GM18861 (cell line): ENCODE data around the gene ROR1.

ENCODE experiments used
- ATAC-seq: cut with Tn5 transposase; IDR thresholded peaks from one replicate; pipeline ENCODE4 v1.9.1; 2021; ENCODE audit not compliant: unreplicated experiment

Gene ROR1

DNA sequence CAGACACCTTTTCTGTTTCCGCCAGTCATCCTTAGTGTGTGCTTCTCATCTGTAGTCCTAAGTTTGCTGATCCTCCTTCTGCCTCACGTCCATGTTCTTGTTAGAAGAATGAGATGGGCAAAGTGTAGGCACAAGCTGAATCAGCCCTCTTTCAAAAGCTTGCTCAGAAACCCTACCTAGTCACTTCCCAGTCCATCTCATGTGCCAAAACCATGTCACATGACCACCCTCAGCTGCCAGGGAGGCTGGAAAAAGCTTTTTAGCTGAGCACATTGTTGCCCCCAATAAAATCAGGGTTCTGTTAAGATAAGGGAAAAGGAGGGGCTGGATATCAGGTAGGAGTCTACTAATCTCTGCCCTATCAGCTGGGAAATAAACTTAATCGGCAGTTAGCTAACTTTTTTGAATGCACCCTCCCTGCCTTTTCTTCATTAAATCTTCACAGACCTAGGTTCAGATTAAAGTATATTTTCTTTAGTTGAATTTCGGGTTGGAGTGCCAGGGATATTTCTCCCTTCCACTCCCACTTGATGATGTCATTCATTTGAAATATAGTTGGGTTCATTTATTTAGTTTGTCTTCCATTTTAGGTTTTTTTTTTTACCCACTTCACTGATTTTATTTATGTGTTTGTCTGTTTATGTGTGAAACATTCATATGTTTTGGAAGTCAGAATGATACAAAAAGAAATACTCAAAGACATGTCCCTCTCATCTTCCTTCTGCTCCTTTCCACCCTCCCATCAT is 129.2 kb downstream of the ROR1 start:
- ATAC-seq = no peak

DNA sequence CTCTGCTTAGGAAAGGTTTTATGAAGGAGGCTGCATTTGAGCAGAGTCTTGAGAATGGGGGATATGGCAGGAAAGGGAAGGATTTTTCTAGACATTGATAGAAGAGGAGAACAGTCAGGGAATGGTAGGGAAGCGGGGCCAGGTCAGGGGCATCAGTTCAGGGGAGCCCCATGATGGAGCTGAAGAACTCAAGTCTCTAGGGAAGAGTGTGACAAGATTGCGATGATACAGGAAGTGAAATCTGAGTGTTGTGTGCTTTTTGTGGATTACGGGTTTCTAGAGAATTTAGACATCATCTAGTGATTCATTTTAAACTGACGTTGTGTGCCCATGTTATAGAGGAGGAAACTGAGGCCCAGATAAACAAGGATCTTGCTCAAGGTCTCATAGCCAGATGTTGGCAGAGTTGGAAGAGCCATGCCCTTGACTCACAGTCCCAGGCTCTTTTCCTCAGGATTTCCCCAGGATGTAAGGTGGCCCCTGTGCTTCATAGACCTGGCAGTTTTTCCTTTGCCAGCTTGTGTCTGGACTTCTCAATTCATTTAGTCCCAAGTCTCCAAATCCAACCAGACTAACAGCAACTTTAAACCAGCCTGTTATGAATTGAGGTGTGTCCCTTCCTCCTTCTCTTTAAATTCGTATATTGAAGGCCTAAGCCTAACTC is 130.3 kb downstream of the ROR1 start:
- no peak for ATAC-seq

- ATAC-seq = no peak
These were observed 131.0 kb downstream of the ROR1 start for GRCh38 chr1:63904826-63905225.

DNA sequence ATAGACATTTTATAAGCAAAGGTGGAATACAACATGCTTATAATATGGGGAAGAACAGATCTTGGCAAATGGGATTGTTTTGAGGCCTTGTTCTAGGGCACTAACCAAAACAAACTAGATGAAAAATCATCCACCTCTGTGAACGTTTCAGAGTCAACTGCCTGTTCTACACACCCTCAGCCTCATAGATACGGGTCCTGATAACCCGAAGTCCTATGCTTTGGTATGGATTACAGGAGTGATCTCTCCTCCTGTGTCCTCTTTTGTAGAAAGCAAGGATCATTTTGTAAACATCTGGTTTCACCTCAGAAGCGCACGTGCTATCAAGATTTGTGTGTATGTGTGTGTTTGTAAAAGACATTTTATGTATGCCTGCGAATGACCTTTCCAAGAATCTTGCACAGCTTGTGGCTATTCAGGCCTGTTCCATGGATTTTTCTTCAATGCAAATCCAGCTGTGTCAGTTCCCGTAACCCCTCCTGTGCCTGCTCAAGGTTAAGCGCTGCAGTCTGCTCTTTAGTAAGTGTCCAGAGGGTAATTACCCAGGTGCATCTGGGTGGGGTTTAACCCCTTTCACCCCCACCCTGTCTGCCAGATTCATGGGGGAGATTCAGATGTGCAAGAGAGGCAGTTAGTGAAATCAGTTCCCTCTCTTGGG is 132.4 kb downstream of the ROR1 start:
- ATAC-seq = no peak

- no peak for ATAC-seq
These were observed 133.2 kb downstream of the ROR1 start for GRCh38 chr1:63907051-63907450.

DNA sequence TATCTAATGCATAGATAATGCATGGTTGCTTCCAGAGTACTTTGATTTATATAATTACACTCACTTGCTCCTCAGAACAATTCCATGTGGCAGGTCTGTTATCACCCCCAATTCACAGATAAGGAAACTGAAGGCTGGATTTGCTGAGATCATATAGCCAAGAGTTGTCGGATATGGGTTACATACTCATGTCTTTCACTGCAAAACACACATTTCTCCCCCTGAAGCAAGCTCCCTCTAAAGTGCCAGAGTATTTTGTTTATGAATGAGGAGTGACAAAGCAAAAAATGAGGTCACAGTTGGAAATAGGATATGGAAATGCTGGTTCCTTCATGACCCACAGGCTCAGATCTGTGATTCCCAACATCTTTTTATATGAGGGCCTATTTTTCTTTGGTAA is 134.2 kb downstream of the ROR1 start:
- no peak for ATAC-seq

- no peak for ATAC-seq
These were observed 135.7 kb downstream of the ROR1 start for GRCh38 chr1:63909526-63909925.

GRCh38 chr1:63911049-63911448 is 137.2 kb downstream of the ROR1 start:
- ATAC-seq = no peak

- ATAC-seq = no peak
These were observed 138.8 kb downstream of the ROR1 start for GRCh38 chr1:63912643-63913042.

DNA sequence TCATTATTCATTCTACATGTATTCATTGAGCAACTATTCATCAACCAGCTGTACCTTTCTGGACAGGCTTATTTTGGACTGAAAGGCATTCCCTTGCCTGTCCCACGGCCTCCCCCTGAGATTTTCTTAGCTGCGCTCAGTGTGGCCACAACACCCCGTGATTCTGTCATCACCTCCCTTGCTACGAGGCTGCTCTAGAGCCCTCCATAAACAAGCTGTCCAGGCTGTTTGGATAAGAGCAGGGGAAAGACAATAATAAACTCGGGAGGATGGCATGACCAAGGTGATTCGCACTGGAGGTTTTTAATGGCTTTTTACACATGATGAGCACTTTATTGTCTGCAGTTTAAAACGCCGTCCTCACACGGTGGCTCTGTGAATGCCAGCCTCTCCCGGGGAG is 139.7 kb downstream of the ROR1 start:
- ATAC-seq = no peak

DNA sequence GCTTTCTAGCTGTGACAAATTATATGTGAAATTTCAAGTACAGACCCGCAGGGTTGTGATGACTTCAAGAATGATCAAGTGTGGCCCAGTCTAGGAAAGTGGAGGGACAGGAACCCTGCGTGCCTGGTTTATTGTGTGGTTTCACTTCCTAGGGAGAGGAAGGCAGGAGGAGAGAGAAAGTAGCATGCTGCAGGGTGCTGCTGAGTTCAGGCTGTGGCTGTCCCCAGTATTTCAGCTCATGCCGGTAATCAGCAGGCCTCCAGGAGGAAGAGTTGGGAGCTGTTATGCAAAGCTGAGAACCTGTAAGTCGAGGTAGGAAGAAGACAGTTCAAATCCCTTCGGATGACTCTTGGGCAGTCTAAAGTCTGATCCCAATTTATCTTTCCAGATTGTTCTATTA is 140.4 kb downstream of the ROR1 start:
- ATAC-seq = no peak

DNA sequence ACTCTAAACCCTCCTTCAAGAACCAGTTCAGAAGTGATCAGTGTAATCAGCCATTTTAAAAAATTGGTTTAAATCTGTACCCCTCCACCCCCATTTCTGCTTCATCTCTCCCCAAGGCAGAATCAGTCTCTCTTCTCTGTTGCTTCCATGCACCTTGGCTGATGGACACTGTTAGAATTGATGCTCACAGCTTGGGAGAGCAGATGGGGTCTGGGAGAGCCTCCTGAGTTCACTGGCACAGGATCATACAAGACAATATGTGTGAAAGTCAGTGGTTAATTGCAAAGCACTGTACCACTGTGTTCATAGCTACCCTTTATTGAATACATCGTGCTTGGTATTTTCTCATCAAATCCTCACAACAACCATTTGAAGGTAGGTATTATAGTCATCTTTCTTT is 140.9 kb downstream of the ROR1 start:
- no peak for ATAC-seq

- no peak for ATAC-seq
These were observed 141.3 kb downstream of the ROR1 start for GRCh38 chr1:63915121-63915520.

DNA sequence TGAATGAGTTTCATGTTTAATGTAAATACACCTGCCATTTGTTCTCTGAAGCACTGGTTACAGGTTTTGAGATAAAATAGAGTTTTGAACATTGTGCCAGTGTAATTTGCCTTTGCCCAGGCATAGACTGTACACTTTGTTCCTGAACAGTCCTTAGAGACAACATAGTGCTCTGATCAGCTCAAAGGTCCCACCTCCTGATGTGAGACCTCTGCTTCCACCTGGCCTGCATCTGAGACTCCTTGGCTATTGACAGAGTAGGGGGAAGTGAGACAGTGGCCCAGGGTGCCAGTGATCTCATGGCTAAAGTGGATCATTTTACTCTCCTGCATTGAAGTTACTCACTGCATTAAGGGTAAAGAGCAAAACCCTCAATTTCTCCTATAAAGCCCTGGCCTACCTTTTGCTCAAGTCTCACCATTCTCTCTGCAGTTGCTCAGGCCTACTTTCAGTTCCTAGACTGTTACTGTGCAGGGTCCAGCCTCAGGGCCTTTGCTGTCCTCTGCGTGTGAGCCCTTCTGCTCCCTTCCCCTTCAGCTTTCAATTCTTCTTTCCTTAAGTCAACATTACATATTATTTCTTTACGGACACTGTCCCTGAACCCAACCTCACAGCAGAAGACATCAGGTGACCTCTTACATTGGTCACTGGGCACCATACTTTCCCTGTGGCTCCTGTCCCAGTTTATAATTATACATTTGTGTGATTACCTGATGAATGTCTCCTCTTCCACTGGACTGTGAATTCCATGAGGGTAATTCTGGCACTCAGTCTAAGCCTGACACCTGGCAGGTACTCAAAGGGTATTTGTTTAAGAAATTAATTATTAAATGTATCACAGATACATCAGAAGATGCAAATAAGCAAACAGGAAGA is 142.9 kb downstream of the ROR1 start:
- ATAC-seq = no peak

DNA sequence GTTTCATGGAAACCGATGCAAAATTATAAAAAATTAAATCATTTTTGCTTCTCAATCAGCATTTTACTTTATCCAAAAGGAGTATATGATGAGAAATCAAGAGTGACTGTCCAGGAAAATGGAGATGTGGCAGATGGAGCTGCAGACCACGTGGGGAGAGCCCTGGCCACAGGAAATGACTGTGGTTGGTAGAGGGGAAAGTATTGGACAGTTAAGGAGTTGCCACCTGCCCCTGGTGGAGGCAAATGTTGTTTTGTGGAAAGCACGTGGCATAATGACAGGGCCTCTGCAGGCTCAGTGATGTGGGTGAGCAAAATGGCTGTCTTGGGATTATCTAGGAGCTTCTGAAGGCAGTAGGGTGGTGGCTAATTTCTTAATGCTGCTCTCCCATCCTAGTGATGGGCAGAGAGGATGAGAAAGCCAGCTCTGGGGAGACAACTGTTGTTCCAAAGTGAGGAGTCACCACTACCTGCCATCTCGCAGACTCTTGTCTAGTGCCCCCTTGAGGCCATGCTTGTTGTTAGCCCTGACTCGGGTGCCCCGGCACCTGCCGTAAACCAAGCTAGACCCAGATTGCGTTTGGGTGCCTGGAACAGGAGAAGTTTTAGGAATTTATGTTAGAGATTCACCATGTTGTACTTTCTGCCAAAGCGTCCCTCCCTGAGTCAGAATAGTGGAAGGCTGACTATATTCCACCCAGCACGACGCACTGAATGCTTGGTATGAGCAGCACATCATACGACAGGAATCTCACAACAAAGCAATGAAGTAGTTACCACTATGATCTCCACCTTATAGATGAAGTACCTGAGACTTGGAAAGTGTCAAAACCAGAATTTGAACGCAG is 144.0 kb downstream of the ROR1 start:
- no peak for ATAC-seq

DNA sequence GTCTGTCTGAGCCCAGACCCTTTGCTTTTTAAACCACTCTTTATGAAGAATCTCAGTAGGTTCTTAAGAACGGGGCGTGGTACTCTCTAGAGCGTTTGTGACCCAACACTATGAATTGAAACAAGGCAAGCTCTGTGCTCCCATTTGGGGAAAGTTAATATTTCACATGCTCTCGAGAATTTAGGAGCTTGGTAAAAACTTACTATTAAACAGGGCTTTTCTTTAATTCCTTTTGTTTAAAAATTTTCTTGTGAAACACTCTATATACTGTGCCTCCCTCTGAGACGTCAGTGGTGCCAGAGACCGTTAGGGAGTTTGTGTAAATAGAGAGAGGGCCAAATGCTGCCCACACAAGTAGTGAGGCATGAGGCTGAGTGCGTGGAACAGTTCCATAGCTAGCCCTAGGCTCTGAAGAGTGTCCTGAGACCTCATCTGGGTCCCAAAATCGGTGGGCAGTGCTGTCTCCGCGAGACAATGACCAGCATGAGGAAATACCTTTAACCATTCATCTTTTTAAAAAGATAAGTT is 144.7 kb downstream of the ROR1 start:
- no peak for ATAC-seq

DNA sequence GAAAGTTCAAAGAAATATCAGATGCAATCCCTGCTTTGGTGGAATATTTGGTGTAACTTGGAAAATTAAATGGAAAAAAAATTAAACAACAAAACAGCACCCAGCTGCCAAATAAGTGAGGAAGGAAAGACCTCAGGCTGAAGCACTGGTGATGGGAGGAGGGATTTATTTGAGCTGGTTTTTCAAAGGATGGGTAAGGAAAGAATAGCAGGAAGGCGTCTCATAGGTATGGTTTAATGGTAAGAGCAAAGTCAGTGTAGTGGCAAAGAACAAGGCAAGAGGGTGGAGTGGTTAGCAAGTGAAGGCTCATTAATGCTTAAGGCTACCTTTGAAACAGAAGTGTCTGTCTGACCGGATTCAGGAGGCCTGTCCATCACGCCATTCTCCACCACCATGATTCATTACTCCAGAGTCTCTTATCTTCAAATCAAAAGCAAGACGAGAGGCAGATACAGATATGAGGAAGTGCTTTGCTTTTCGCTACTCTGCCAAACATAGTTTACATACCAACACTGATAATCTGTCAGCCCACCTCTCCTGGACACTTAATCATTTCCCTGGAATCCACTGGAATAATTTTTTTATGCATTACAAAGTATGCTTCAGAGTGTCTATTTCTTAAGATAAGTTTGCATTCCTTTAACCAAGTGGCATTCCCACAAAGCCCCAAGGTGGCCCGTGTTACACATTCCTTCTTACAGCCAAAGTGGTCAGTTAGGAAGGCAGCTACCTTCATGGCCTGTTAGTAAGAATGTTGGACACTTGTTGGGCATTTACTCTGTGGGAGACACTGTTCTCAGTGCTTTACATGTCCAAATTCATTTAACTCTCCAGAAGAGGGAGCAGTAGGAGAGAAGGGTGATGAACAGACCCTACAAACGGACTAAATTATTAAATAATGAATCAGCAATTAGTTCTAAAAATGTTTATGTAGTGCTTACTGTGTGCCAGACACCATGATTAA is 146.6 kb downstream of the ROR1 start:
- ATAC-seq = no peak

- ATAC-seq = no peak
These were observed 147.5 kb downstream of the ROR1 start for GRCh38 chr1:63921359-63921758.

GRCh38 chr1:63921802-63922201 is 148.0 kb downstream of the ROR1 start:
- ATAC-seq = no peak
